RWPE1 (cell line): ENCODE results near the gene TMF1.
A peak's percentile ranks its signal among the peaks of the same experiment; 100 is the strongest.

ENCODE experiments used
- CTCF ChIA-PET: fragments of 350-600 bp; sonication (Branson Sonifier 250); formaldehyde crosslinking; extraction: SDS; loops from one replicate; lab custom pipeline; 2021; lab: Yijun Ruan, JAX
- POLR2A ChIA-PET: fragments of 400-600 bp; formaldehyde crosslinking; extraction: SDS; loops from one replicate; lab custom pipeline; 2020; ENCODE audit warnings: antibody characterized with exemption; ENCODE audit not compliant: low non-redundant PET; lab: Yijun Ruan, JAX
- DNase-seq: peaks from one replicate; pipeline ENCODE4 v3.0.0; 2012; ENCODE audit warnings: low spot score
- H3K27ac ChIP-seq: fragments of 450-650 bp; 2 replicates; pipeline ENCODE4 v1.5.1; 2017
- TF ChIP-seq, protein P1 (sequence below): fragments of 450-650 bp; conservative IDR thresholded peaks from 2 replicates; pipeline ENCODE4 v1.5.1; 2017; ENCODE audit warnings: low read depth, mild to moderate bottlenecking

TMF1 gene

DNA sequence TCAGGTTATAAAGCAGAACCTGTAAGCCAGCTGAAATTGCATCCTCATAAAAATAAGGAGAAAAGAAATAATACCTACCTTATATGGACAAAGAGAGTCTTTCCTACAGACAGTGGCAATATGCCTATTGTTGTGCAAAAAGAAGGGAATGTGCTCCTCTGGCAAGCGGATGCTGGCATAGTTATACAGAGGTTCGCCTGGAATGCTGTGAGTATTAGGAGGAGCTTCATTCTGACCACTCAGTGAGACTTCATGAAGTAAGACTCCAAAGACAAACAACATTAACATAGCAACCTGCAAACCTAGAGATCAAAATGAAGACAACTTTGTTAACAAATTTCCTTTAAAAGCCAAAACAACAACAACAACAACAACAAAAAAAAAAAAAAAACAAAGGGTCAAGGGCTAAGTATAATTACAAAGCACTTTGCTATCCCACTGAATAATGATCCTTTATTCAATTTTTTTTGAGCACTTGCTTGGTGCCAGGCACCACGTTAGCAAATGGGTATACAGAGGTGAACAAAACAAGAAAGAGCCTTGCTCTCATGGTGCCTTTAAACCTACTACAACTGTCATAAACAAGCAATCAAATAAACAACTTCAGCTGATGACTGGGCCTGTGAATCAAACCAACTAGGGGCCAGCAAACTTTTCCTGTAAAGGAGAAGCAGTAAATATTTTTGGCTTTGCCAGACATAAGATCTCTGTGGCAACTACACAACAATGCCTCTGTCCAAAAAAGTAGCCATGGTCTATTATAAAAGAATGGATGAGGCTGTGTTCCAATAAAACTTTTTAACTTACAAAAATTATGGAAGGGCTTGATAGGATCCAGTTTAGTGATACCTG is 42.3 kb downstream of the TMF1 start:
- ChIA-PET CTCF (no interaction called here), POLR2A (no interaction called here)
- TF ChIP-seq, protein P1, sequence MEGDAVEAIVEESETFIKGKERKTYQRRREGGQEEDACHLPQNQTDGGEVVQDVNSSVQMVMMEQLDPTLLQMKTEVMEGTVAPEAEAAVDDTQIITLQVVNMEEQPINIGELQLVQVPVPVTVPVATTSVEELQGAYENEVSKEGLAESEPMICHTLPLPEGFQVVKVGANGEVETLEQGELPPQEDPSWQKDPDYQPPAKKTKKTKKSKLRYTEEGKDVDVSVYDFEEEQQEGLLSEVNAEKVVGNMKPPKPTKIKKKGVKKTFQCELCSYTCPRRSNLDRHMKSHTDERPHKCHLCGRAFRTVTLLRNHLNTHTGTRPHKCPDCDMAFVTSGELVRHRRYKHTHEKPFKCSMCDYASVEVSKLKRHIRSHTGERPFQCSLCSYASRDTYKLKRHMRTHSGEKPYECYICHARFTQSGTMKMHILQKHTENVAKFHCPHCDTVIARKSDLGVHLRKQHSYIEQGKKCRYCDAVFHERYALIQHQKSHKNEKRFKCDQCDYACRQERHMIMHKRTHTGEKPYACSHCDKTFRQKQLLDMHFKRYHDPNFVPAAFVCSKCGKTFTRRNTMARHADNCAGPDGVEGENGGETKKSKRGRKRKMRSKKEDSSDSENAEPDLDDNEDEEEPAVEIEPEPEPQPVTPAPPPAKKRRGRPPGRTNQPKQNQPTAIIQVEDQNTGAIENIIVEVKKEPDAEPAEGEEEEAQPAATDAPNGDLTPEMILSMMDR, result no peak
- no peak for DNase-seq
- no peak overlapping the region for H3K27ac ChIP-seq

DNA sequence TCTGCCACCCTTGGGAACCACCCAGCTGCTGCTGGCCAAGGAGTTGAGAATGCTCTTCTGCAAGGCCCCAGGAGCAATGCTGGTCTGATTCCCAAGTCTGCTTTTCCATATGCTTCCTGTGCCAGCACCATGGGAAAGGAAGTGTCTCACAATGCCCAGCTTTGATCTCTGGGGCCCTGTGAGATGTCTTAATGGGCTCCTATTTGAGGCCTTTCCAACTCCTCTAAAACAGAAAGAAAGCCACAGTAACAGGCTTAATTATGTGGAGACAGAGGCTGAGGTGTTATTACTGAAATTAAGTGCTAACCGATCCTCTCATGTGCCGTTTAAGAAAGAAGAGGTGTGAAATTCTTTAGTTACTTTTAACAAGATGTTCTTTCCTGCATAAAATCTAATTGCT is 43.2 kb downstream of the TMF1 start:
- no peak overlapping the region for H3K27ac ChIP-seq
- POLR2A ChIA-PET, result no interaction called here
- CTCF ChIA-PET, result no interaction called here
- no peak for DNase-seq
- TF ChIP-seq, protein P1, result no peak

DNA sequence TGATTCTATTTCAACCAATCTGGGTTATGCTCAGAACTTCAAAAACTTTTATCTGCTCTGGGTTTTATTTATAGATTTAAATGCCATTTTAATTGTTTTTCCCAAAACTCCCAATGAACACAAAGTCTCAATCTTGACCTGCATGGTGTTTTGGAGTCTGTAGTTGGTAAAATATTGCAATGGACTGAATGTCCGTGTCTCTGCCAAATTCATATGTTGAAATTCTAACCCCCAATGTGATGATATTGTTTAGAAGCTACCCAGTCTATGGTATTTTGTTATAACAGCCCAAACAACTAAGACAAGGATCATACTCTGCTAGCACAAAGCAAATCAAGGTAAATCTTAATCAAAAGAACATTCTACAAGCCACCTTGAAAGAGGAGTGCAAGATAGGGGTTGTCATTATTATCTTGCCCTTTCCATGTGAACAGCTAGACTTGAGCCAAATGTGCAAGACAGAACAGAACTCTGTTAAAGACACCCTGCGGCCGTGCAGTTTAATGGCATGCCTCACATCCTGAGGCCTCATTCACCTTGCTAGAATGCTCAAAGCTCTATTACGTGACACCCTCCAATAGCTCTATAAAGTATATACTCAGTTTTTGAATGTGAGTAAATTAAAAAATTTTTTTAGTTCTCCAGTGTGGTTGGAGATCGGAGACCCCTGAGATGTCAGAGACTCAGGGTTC is 46.2 kb downstream of the TMF1 start:
- peak; percentile 16 for DNase-seq
- POLR2A ChIA-PET, result no interaction called here
- TF ChIP-seq, protein P1, result no peak
- CTCF ChIA-PET, result no interaction called here
- no peak overlapping the region for H3K27ac ChIP-seq

DNA sequence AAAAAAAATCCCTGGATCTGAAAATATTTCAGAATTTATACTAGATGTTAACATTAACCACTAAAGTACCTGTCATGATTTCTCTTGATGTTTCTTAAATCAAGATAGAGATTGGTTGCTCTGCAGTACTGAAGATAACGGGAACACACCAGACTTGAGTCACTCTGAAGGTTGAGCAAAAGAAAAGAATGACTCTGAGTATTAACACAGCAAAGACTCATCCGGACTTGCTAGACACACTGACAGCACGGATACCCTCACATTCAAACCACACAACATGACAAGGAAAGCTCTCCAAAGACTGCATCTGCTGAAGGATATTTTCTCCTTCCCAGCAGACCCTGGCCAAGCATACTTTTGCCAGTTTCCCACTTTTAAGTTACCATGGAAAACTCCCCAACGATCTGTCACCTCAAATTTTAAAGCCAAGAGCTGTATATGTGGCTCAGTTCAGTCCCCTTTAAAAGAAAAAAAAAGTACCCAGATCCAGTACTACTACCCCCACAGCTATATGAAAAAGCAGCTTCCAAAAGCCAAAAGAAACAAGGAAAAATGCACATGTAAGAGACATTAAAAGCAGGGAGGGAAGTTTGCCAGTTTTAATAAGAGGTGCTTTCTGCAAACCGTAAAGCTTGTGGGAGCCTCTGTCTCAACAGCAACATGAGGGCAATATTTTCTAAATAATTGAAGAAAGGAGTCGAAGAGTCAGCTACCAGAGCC is 46.9 kb downstream of the TMF1 start:
- DNase-seq, result no peak
- CTCF ChIA-PET, result no interaction called here
- H3K27ac ChIP-seq, result no peak overlapping the region
- POLR2A ChIA-PET, result no interaction called here
- TF ChIP-seq, protein P1, result no peak

DNA sequence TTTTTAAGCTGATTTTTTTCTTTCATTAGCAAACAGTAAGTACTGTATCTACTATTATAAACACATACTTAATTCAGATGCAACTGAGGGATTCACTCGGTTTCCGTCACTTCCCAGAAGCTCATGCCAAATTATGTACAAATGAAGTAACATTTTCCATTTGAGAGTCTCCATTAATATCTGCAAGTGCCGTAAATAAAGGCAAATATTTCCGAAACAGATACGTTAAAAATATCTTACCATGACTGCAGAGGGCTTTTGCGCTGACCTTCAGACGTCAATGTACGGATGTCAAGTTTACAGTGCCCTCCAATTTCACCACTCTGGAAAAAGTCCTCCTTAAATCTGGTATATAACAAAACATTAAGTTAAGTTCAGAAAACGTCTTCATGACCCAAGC is 48.0 kb downstream of the TMF1 start:
- no peak overlapping the region for H3K27ac ChIP-seq
- CTCF ChIA-PET, result no interaction called here
- DNase-seq, result no peak
- TF ChIP-seq, protein P1, result no peak
- POLR2A ChIA-PET, result no interaction called here

DNA sequence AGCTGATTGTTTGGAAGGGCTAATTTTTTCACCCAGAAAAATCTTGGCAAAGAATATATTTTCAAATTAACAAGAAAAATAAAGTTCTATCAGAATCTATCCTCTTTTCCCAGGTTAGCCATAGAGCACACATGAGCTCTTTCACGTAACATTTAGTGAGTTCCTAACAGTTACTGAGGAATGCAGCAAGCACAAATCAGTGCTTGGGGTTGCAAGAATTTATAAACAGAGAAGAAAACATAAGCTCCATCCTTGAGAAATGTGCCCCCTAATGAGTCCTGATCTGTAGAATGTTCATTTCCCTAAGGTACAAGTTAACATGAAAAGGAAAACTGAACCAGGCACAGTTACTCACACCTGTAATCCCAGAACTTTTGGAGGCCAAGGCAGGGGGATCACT is 52.5 kb downstream of the TMF1 start:
- H3K27ac ChIP-seq, result no peak overlapping the region
- ChIA-PET POLR2A (interaction anchor here (0.8 kb wide), 1 partner anchor 13 kb away, joined by 3 read pairs; no protein-coding TSS in a partner anchor), CTCF (interaction anchor here (0.7 kb wide), 1 partner anchor 67 kb away, joined by 6 read pairs; no protein-coding TSS in a partner anchor)
- TF ChIP-seq, protein P1, result no peak
- DNase-seq, result no peak
